Left ventricle myocardium inferior (tissue), 1 donor: Measurements from ENCODE around the gene FAM110D. TPM values are rescaled to one million over a fixed set of nuclear protein-coding genes. Genes with fewer than 3 reads are reported as not detected.
A peak's percentile ranks its signal among the peaks of the same experiment; 100 is the strongest.

Source experiments
- DNase-seq: peaks from one replicate; pipeline ENCODE4 v3.0.0-alpha.2; 2020
- H3K27ac ChIP-seq: fragments of 200-600 bp; replicated peaks from 2 replicates; pipeline ENCODE4 v1.8.0; 2021
- H3K27me3 ChIP-seq: fragments of 200-600 bp; 2 replicates; pipeline ENCODE4 v1.8.0; 2021; ENCODE audit warnings: low read depth
- H3K36me3 ChIP-seq: fragments of 200-600 bp; 2 replicates; pipeline ENCODE4 v1.8.0; 2021
- H3K4me1 ChIP-seq: fragments of 200-600 bp; 2 replicates; pipeline ENCODE4 v1.8.0; 2021
- H3K4me3 ChIP-seq: fragments of 200-600 bp; 2 replicates; pipeline ENCODE4 v1.8.0; 2021; ENCODE audit warnings: mild to moderate bottlenecking, moderate library complexity
- H3K9me3 ChIP-seq: fragments of 200-600 bp; replicated peaks from 2 replicates; pipeline ENCODE4 v1.8.0; 2021
- intact Hi-C: fragments of 100-400 bp; cut with micrococcal nuclease; formaldehyde crosslinking; loops from one replicate; pipeline ENCODE4 v1.11.0; 2022
- total RNA-seq: library from RNA; stranded (reverse); fragmentation: NEBNext Ultra II Directional; extraction: Animal tissue kit (Norgen Biotek cat#: 25700); gene quantifications from one replicate; pipeline ENCODE4 v1.2.1, GENCODE V29; 2021
- TF ChIP-seq, protein P1 (sequence below): fragments of 200-600 bp; IDR thresholded peaks from 2 replicates; pipeline ENCODE4 v1.8.0; 2021; ENCODE audit warnings: antibody characterized with exemption, mild to moderate bottlenecking, borderline replicate concordance
- donor health status: DM: no; HTN: yes; CAD: no; lungs with severe emphysema.

FAM110D gene
- total RNA-seq, 1 donor from 2014 or later = 3.1 TPM

GRCh38 chr1:26171084-26172072 is 12.5 kb downstream of the FAM110D start, which contains the start of gene ZNF593OS:
Gene ZNF593OS, minus strand, starts transcription at chr1:26171832. Its CDS starts 171 bp downstream, at chr1:26171661.
- H3K27ac ChIP-seq = no peak within 1 kb of the TSS

GRCh38 chr1:26175346-26175745 is 16.5 kb downstream of the FAM110D start:
- Histone ChIP-seq H3K27ac (no peak overlapping the region), H3K36me3 (no peaks in the 10 kb centered on the region), H3K4me1 (peaks cover 16% of the 10 kb centered on the region), H3K27me3 (no peaks in the 10 kb centered on the region), H3K9me3 (no peaks in the 10 kb centered on the region), H3K4me3 (no peak overlapping the region)
- TF ChIP-seq, protein P1, sequence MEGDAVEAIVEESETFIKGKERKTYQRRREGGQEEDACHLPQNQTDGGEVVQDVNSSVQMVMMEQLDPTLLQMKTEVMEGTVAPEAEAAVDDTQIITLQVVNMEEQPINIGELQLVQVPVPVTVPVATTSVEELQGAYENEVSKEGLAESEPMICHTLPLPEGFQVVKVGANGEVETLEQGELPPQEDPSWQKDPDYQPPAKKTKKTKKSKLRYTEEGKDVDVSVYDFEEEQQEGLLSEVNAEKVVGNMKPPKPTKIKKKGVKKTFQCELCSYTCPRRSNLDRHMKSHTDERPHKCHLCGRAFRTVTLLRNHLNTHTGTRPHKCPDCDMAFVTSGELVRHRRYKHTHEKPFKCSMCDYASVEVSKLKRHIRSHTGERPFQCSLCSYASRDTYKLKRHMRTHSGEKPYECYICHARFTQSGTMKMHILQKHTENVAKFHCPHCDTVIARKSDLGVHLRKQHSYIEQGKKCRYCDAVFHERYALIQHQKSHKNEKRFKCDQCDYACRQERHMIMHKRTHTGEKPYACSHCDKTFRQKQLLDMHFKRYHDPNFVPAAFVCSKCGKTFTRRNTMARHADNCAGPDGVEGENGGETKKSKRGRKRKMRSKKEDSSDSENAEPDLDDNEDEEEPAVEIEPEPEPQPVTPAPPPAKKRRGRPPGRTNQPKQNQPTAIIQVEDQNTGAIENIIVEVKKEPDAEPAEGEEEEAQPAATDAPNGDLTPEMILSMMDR = no peak
- DNase-seq = no peak
- intact Hi-C loops = no loop called here

More at GRCh38 chr1:26171084-26172072, 12.5 kb downstream of the FAM110D start, which contains the start of gene ZNF593OS:
- Histone ChIP-seq H3K4me3 (peak within 1 kb of the TSS; percentile 94), H3K27me3 (no peaks in the 10 kb centered on the region), H3K36me3 (no peaks in the 10 kb centered on the region), H3K4me1 (peaks cover 33% of the 10 kb centered on the region), H3K9me3 (no peaks in the 10 kb centered on the region)
- no peak for DNase-seq
- intact Hi-C loops = no loop called here
- TF ChIP-seq, protein P1 = no peak

DNA sequence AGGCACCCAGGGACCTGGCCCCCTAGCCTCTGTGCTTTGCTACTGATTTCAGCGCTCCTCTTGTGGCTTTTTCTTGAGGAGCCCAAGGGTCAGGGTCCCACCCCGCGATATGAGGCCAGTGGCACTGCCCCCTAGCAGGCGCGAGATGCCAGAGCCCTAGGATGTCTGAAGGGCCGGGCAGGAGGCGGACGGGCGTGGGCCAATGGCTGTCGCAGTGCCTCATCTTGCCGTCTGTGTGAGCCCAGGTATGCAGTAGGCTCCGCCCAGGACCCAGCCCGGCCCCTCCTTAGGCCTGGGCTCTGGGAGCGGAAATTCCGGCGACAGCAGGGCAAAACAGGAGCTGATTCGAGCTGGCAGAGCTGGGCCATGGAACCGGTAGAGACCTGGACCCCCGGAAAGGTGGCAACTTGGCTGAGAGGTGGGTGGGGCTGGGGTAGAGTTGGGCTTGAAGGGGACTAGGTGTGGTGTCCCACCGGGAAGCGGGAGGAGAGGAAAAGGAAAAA is 18.4 kb downstream of the FAM110D start, which contains the start of gene CNKSR1:
Gene CNKSR1 (plus strand): TSS at position 310 of the 503 bp plus-strand sequence. CDS start 57 bp downstream, at position 367.
- H3K27me3 ChIP-seq = no peaks in the 10 kb centered on the region
- TF ChIP-seq, protein P1 = no peak
- no peak within 1 kb of the TSS for H3K4me3 ChIP-seq
- intact Hi-C loops = no loop called here
- no peaks in the 10 kb centered on the region for H3K4me1 ChIP-seq
- H3K27ac ChIP-seq = no peak within 1 kb of the TSS
- H3K36me3 ChIP-seq = no peaks in the 10 kb centered on the region
- no peaks in the 10 kb centered on the region for H3K9me3 ChIP-seq
- DNase-seq = no peak

DNA sequence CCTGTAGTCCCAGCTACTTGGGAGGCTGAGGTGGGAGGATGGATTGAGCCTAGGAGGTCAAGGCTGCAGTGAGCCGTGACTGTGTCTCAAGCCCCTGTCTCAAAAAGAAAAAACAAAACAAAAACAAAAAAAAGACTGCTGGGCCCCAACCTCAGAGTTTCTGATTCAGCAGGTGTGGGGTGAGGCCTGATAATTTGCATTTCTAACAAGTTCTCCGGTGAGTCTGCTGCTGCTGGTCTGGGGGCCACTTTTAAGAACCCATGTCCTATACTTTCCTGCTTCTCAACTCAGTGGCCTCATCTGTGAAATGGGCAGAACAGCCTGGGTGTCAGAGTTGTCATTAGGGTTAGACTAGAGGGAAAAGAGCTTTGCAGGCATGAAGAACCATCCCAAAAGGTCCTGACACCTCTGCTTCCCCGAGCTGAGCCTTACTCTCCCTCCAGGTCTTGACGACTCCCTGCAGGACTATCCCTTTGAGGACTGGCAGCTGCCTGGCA is 21.2 kb downstream of the FAM110D start:
- TF ChIP-seq, protein P1 = no peak

DNA sequence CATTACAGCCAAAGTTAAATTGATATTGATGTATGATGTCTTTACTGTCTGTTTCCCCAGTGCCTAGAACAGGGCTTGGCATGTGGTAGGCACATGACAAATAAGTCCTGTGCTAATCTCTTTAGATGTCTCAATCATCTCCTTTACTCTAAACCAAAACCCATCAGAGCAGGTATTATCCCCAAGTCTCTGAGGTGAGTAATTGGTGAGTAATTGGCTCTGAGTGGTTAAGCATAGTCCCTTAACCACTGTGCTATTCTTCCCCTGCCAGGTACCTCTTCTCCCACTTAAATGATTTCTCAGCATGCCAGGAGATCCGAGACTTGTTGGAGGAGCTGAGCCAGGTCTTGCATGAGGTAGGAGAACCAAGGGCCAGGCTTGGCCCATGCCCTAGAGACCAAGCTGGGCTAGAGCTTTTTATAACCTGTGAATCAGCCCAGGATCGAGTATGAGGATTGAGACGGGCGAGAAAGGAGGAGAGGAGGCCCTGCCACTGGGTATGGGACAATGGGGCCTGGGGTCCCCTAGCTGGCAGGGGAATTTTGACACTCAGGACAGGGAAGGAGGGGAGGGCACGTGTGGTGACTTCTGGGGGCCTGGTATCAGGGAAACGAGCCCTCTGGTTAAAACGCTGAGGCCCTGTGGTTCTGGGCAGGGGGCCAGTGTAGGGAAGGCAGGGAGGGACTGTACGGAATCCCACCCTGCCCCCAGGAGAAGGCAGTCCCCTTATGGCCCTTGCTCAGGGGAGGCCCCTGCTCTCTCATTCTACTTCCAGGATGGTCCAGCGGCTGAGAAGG is 22.9 kb downstream of the FAM110D start:
- DNase-seq = no peak
- H3K36me3 ChIP-seq = no peaks in the 10 kb centered on the region
- no peak overlapping the region for H3K27ac ChIP-seq
- H3K9me3 ChIP-seq = no peaks in the 10 kb centered on the region
- H3K4me1 ChIP-seq = no peaks in the 10 kb centered on the region
- no peaks in the 10 kb centered on the region for H3K27me3 ChIP-seq
- TF ChIP-seq, protein P1 = no peak
- H3K4me3 ChIP-seq = no peak overlapping the region
- intact Hi-C loops = no loop called here

More for the DNA sequence above, 21.2 kb downstream of the FAM110D start:
- Histone ChIP-seq H3K9me3 (no peaks in the 10 kb centered on the region), H3K27me3 (no peaks in the 10 kb centered on the region), H3K4me3 (no peak overlapping the region), H3K36me3 (no peaks in the 10 kb centered on the region), H3K27ac (no peak overlapping the region), H3K4me1 (no peaks in the 10 kb centered on the region)
- DNase-seq = no peak
- intact Hi-C loops = no loop called here
